Measurements from ENCODE around the gene ANXA4.
"Not testable (repeated sequence)": the region's sequence is repeated elsewhere in the genome, so short reads cannot be mapped to it uniquely, and the experiment has no call there.

ANXA4 gene

GRCh38 chr2:69709290-69709689, 32.6 kb upstream of the ANXA4 start:
- H3K27ac ChIP-seq, result no peak overlapping the region
- intact Hi-C loops (cut with DNase I; ENCODE audit: low total_unique reads), result no loop called here

GRCh38 chr2:69711971-69712370, 30.0 kb upstream of the ANXA4 start:
- DNase-seq, result no peak
- intact Hi-C loops (cut with DNase I; ENCODE audit: low total_unique reads), result no loop called here
- no peaks in the 10 kb centered on the region for H3K36me3 ChIP-seq
- H3K27me3 ChIP-seq, result no peaks in the 10 kb centered on the region
- no peak overlapping the region for H3K4me3 ChIP-seq
- no peak overlapping the region for H3K27ac ChIP-seq
- H3K9me3 ChIP-seq, result no peaks in the 10 kb centered on the region
- no peak for TF ChIP-seq CTCF (IDR thresholded peaks at IDR 0.05)
- H3K4me1 ChIP-seq, result peaks cover 0 to 7% (median 0%) of the 10 kb centered on the region in 4 donors

More at GRCh38 chr2:69709290-69709689, 32.6 kb upstream of the ANXA4 start:
- Histone ChIP-seq H3K36me3 (no peaks in the 10 kb centered on the region), H3K4me3 (no peak overlapping the region), H3K27me3 (no peaks in the 10 kb centered on the region), H3K4me1 (peaks cover 0 to under 1% (median 0%) of the 10 kb centered on the region in 4 donors), H3K9me3 (no peaks in the 10 kb centered on the region)
- DNase-seq, result no peak
- no peak for TF ChIP-seq CTCF (IDR thresholded peaks at IDR 0.05)

GRCh38 chr2:69714024-69714423, 27.9 kb upstream of the ANXA4 start:
- H3K27ac ChIP-seq, result no peak overlapping the region
- intact Hi-C loops (cut with DNase I; ENCODE audit: low total_unique reads), result loop anchor here (2.0 kb wide), 1 partner anchor 153 kb away; no protein-coding TSS in a partner anchor
- H3K36me3 ChIP-seq, result no peaks in the 10 kb centered on the region
- H3K9me3 ChIP-seq, result no peaks in the 10 kb centered on the region
- H3K4me3 ChIP-seq, result no peak overlapping the region
- peaks cover 0 to 7% (median 3%) of the 10 kb centered on the region in 4 donors for H3K4me1 ChIP-seq
- no peaks in the 10 kb centered on the region for H3K27me3 ChIP-seq
- DNase-seq, result no peak
- no peak for TF ChIP-seq CTCF (IDR thresholded peaks at IDR 0.05)

GRCh38 chr2:69714539-69715220, 27.3 kb upstream of the ANXA4 start:
- H3K36me3 ChIP-seq, H3K27me3 ChIP-seq, H3K4me3 ChIP-seq, H3K9me3 ChIP-seq, H3K4me1 ChIP-seq, H3K27ac ChIP-seq: not testable (repeated sequence)
- peak; percentile 66 to 74 for TF ChIP-seq CTCF (IDR thresholded peaks at IDR 0.05)
- intact Hi-C loops (cut with DNase I; ENCODE audit: low total_unique reads), result loop anchor here (2.0 kb wide), 1 partner anchor 154 kb away; no protein-coding TSS in a partner anchor
- peak; percentile 89 to 90 for DNase-seq

GRCh38 chr2:69715964-69716363, 26.0 kb upstream of the ANXA4 start:
- Histone ChIP-seq H3K27ac (no peak overlapping the region), H3K4me3 (no peak overlapping the region), H3K27me3 (no peaks in the 10 kb centered on the region), H3K36me3 (no peaks in the 10 kb centered on the region), H3K4me1 (peaks cover 0 to 7% (median 3%) of the 10 kb centered on the region in 4 donors), H3K9me3 (no peaks in the 10 kb centered on the region)
- no peak for DNase-seq
- no peak for TF ChIP-seq CTCF (IDR thresholded peaks at IDR 0.05)
- intact Hi-C loops (cut with DNase I; ENCODE audit: low total_unique reads), result loop anchor here (2.0 kb wide), 1 partner anchor 155 kb away; no protein-coding TSS in a partner anchor
